ENCODE data around the gene DIAPH3.

The DIAPH3 gene

DNA sequence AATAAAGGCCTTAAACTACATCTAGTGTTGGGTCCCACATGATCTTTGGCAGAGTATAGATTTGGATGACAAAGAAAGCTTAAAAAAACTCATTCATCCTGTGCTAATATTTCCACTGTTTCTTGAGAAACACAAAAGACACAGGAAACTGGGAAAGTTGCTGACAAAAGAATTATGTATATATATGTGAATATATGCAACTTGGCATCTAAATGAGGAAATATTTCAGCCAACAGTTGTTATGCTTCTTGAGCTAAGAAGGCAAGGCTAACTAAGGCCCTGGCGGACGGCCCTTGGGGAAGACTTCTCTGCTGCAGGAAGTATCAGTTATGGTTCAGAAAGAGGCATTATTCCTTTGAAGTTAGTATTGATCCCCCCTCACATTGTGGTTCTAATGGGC is 491.8 kb downstream of the DIAPH3 start:
- TF ChIP-seq, protein P1, sequence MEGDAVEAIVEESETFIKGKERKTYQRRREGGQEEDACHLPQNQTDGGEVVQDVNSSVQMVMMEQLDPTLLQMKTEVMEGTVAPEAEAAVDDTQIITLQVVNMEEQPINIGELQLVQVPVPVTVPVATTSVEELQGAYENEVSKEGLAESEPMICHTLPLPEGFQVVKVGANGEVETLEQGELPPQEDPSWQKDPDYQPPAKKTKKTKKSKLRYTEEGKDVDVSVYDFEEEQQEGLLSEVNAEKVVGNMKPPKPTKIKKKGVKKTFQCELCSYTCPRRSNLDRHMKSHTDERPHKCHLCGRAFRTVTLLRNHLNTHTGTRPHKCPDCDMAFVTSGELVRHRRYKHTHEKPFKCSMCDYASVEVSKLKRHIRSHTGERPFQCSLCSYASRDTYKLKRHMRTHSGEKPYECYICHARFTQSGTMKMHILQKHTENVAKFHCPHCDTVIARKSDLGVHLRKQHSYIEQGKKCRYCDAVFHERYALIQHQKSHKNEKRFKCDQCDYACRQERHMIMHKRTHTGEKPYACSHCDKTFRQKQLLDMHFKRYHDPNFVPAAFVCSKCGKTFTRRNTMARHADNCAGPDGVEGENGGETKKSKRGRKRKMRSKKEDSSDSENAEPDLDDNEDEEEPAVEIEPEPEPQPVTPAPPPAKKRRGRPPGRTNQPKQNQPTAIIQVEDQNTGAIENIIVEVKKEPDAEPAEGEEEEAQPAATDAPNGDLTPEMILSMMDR (IDR thresholded peaks at IDR 0.05) = no peak
- no peak for TF ChIP-seq ZFX (IDR thresholded peaks at IDR 0.05; ENCODE audit: borderline replicate concordance)
- no peak overlapping the region for H3K27ac ChIP-seq

DNA sequence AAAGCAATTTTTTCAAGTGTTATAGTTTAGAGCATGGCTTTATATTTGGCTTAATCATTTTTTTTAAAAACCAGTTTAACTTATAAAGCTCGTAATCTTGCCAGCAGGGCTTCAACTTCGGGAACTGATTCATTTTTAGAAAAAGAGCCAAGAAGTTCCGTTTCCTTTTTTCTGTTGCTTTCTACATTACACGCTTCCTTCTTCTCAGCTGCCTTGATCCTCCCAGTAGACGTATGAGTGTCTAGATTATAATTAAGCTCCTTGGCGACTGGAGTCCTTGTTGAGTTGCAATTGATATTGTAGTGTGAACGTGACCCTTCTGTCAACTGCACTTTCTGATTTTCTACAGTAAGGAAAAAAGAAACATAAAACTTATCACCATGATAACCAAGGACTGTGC is 497.2 kb downstream of the DIAPH3 start:
- H3K27ac ChIP-seq = no peak overlapping the region

DNA sequence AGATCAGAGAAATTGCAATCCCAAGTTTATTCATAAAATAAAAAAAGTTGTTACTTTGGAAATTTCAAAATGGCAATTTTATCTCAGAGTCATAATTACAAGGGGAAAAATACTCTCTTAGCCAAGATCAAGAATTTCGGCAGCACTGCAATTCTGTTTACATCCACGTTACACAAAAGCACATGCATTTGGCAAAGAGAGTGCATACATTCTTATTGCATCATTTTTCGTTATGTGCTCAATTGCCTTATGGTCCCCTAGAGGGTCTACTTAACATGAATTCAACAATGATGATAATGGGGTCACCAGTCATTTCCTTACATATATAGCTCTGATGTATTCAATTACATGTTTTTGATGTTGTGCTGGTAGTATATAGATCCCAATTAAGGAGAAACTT is 498.0 kb downstream of the DIAPH3 start:
- TF ChIP-seq, protein P1 (IDR thresholded peaks at IDR 0.05) = no peak
- TF ChIP-seq ZFX (IDR thresholded peaks at IDR 0.05; ENCODE audit: borderline replicate concordance) = no peak
- H3K27ac ChIP-seq = no peak overlapping the region

More for the DNA sequence above, 497.2 kb downstream of the DIAPH3 start:
- no peak for TF ChIP-seq ZFX (IDR thresholded peaks at IDR 0.05; ENCODE audit: borderline replicate concordance)
- TF ChIP-seq, protein P1 (IDR thresholded peaks at IDR 0.05) = no peak

DNA sequence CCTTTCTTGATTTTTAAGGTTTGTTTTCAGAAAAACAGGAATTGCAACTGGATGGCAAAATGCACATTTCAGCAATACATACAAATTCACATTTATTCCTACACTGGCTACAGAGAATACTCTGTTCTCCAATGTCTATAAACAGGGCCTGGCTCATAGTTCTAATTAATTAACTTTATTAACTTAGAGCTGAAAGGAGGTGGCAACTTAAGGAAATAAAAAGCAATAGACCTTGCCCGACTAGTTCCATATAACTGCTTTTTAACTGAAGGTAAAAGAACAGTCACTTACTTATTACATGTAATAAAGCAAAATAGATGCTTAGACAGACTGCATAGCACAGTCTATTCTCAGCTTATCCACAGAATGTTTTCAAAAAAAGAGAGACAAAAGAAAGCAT is 498.5 kb downstream of the DIAPH3 start:
- H3K27ac ChIP-seq = no peak overlapping the region
- TF ChIP-seq, protein P1 (IDR thresholded peaks at IDR 0.05) = no peak

DNA sequence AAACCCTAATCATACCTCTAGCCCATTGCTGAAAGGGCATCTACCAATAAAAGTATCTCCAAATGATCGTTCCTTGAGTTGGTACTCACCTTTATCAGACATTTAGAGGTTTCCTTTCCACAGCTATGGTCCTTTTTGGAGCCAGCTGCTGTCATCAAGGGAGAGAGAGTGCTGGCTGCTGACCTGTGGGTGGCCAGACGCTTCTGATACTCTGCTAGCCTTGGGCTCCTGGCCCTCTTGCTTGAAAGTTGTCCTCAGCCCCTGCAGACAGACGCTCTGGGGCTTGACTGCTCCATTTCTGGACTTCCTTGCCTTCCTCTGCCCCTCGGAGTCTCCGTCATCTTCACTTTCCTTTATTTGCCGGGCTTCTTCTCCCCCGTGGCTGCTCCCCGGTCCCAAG is 499.1 kb downstream of the DIAPH3 start:
- H3K27ac ChIP-seq = no peak overlapping the region
- TF ChIP-seq, protein P1 (IDR thresholded peaks at IDR 0.05) = no peak
- no peak for TF ChIP-seq ZFX (IDR thresholded peaks at IDR 0.05; ENCODE audit: borderline replicate concordance)

DNA sequence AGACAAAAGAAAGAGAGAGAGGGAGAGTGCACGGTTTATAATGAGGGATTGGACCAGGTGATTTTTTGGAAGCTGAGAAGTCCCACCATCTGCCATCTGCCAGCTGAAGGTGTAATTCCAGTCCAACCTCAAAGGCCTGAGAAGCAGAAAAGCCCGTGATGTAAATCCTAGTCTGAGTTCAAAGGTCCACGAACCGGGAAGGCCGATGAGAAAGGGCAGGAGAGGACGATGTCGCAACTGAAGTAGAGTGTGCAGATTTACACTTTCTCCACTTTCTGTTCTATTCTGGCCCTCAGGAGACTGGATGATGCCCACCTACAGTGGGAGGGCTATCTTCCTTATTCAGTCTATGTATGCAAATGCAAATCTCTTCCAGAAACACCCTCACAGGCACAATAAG is 500.0 kb downstream of the DIAPH3 start:
- TF ChIP-seq, protein P1 (IDR thresholded peaks at IDR 0.05) = no peak
- no peak for TF ChIP-seq ZFX (IDR thresholded peaks at IDR 0.05; ENCODE audit: borderline replicate concordance)
- no peak overlapping the region for H3K27ac ChIP-seq

DNA sequence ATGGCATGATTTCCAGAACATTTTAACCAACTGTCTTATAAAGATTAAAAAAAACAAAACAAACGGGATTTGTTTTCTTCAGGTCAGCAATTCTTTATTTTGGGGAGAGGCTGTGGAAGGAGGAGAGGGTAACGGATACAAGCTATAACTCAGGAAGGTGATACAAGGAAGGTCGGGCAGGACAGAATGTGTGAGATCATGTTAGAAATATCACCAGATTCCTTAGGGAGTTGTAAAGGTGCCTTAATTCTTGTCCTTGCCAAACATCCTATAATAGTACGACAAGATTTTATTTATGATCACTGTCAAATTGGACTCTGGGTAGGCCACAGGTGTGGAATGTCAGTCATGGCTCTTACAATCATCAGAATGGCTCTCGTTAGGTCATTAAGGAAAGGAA is 503.1 kb downstream of the DIAPH3 start:
- H3K27ac ChIP-seq = no peak overlapping the region
- TF ChIP-seq, protein P1 (IDR thresholded peaks at IDR 0.05) = no peak
- TF ChIP-seq ZFX (IDR thresholded peaks at IDR 0.05; ENCODE audit: borderline replicate concordance) = no peak

Measured in 22Rv1 (cell line).